Neural cell (in vitro differentiated cells): Measurements from ENCODE around the gene BNC2. TPM values are rescaled to one million over a fixed set of nuclear protein-coding genes. Genes with fewer than 3 reads are reported as not detected.

Source experiments
- H2AFZ ChIP-seq: fragments of 200-600, 300-800 bp; sonication (generic), shearing (Covaris generic); 2 replicates; pipeline ENCODE4 v1.6.0; 2014; ENCODE audit warnings: low read depth, mild to moderate bottlenecking, antibody characterized with exemption, low read length, moderate library complexity
- H3F3A ChIP-seq: fragments of 200-600 bp; shearing (Covaris generic); 2 replicates; pipeline ENCODE4 v1.6.1; 2016; ENCODE audit warnings: mild to moderate bottlenecking, moderate library complexity, mixed read lengths, antibody characterized with exemption, low read length; ENCODE audit not compliant: insufficient read depth, poor library complexity, severe bottlenecking
- H3K27ac ChIP-seq: fragments of 200-600, 300-800 bp; sonication (generic), shearing (Covaris generic); 2 replicates; pipeline ENCODE4 v1.5.1; 2014; ENCODE audit warnings: mild to moderate bottlenecking, low read length, moderate library complexity
- H3K27me3 ChIP-seq: fragments of 300-800, 200-600 bp; sonication (generic), shearing (Covaris generic); 2 replicates; pipeline ENCODE4 v1.6.0; 2014; ENCODE audit warnings: mild to moderate bottlenecking, low read depth, low read length, moderate library complexity; ENCODE audit not compliant: insufficient read depth
- H3K36me3 ChIP-seq: fragments of 300-800, 200-600 bp; sonication (generic), shearing (Covaris generic); 2 replicates; pipeline ENCODE4 v1.5.1; 2014; ENCODE audit warnings: mild to moderate bottlenecking, antibody characterized with exemption, low read length, moderate library complexity; ENCODE audit not compliant: insufficient read depth
- H3K4me2 ChIP-seq: fragments of 300-800, 200-600 bp; sonication (generic), shearing (Covaris generic); 2 replicates; pipeline ENCODE4 v1.6.0; 2014; ENCODE audit warnings: mild to moderate bottlenecking, low read length
- H3K4me3 ChIP-seq: fragments of 300-800, 200-600 bp; sonication (generic), shearing (Covaris generic); 2 replicates; pipeline ENCODE4 v1.5.1; 2014; ENCODE audit warnings: mild to moderate bottlenecking, low read length, moderate library complexity
- H3K79me2 ChIP-seq: fragments of 200-600 bp; shearing (Covaris generic); replicated peaks from 2 replicates; pipeline ENCODE4 v1.6.0; 2014; ENCODE audit warnings: mild to moderate bottlenecking, low read length, moderate library complexity; ENCODE audit not compliant: insufficient read depth
- H3K9ac ChIP-seq: fragments of 300-800, 200-600 bp; sonication (generic), shearing (Covaris generic); 2 replicates; pipeline ENCODE4 v1.6.1; 2016; ENCODE audit warnings: mild to moderate bottlenecking, low read length, mixed read lengths
- H3K9me2 ChIP-seq: fragments of 200-600 bp; shearing (Covaris generic); 2 replicates; pipeline ENCODE4 v1.6.1; 2016; ENCODE audit warnings: mild to moderate bottlenecking, low read length, mixed read lengths; ENCODE audit not compliant: insufficient read depth
- H3K9me3 ChIP-seq: fragments of 200-600, 300-800 bp; sonication (generic), shearing (Covaris generic); 2 replicates; pipeline ENCODE4 v1.6.1; 2016; ENCODE audit warnings: mild to moderate bottlenecking, mixed run types, low read length, moderate library complexity, mixed read lengths
- H4K20me1 ChIP-seq: fragments of 200-600 bp; shearing (Covaris generic); 2 replicates; pipeline ENCODE4 v1.6.1; 2016; ENCODE audit warnings: mild to moderate bottlenecking, mixed run types; ENCODE audit not compliant: insufficient read depth
- CTCF ChIP-seq: fragments of 450-650 bp; IDR thresholded peaks from 2 replicates; pipeline ENCODE4 v1.5.1; 2014; ENCODE audit warnings: antibody characterized with exemption, mild to moderate bottlenecking, moderate library complexity; ENCODE audit not compliant: poor library complexity, severe bottlenecking
- EP300 ChIP-seq: fragments of 450-650 bp; conservative IDR thresholded peaks from 2 replicates; pipeline ENCODE4 v1.6.1; 2014; ENCODE audit warnings: antibody characterized with exemption, mild to moderate bottlenecking, moderate library complexity; ENCODE audit not compliant: poor library complexity, severe bottlenecking
- EZH2 ChIP-seq: fragments of 200-600, 300-800 bp; shearing (Covaris generic), sonication (generic); IDR thresholded peaks from 2 replicates; pipeline ENCODE4 v1.6.1; 2014; ENCODE audit warnings: antibody characterized with exemption, low read length, borderline replicate concordance, mild to moderate bottlenecking; ENCODE audit not compliant: insufficient read depth, poor library complexity, severe bottlenecking
- MXI1 ChIP-seq: fragments of 450-650 bp; conservative IDR thresholded peaks from 2 replicates; pipeline ENCODE4 v1.6.1; 2014; ENCODE audit warnings: antibody characterized with exemption, mild to moderate bottlenecking; ENCODE audit not compliant: poor library complexity, severe bottlenecking
- POLR2AphosphoS5 ChIP-seq: IDR thresholded peaks from 2 replicates; pipeline ENCODE4 v1.6.1; 2012
- RAD21 ChIP-seq: fragments of 450-650 bp; conservative IDR thresholded peaks from 2 replicates; pipeline ENCODE4 v1.6.1; 2014; ENCODE audit warnings: antibody characterized with exemption, mild to moderate bottlenecking, moderate library complexity
- REST ChIP-seq: IDR thresholded peaks from 2 replicates; pipeline ENCODE4 v1.6.1; 2012; ENCODE audit warnings: borderline replicate concordance
- SMC3 ChIP-seq: fragments of 450-650 bp; conservative IDR thresholded peaks from 2 replicates; pipeline ENCODE4 v1.6.1; 2014; ENCODE audit warnings: antibody characterized with exemption, mild to moderate bottlenecking, moderate library complexity; ENCODE audit not compliant: poor library complexity
- TAF1 ChIP-seq: IDR thresholded peaks from 2 replicates; pipeline ENCODE4 v1.6.1; 2012; ENCODE audit warnings: low read depth
- polyA plus RNA-seq: library from polyadenylated mRNA; depleted of rRNA; stranded (reverse); fragments of >200 nt; gene quantifications from 2 replicates; pipeline ENCODE4 v1.2.3, GENCODE V29; 2014

The BNC2 gene
- polyA plus RNA-seq, 1 donor from 2014 or later, result 1.3 TPM

GRCh38 chr9:16846367-16846766 lies 24.1 kb downstream of the BNC2 start:
- Histone ChIP-seq H3K4me2 (no peak overlapping the region), H3K36me3 (no peaks in the 10 kb centered on the region), H3K27ac (no peak overlapping the region), H3K9ac (no peak overlapping the region), H3K27me3 (no peaks in the 10 kb centered on the region), H2AFZ (no peak overlapping the region), H3K79me2 (no peaks in the 10 kb centered on the region), H3K4me3 (no peak overlapping the region), H3K9me2 (no peaks in the 10 kb centered on the region), H3F3A (no peaks in the 10 kb centered on the region), H3K9me3 (no peaks in the 10 kb centered on the region), H4K20me1 (no peaks in the 10 kb centered on the region)
- TF ChIP-seq MXI1 (no peak), SMC3 (no peak), EZH2 (no peak), POLR2AphosphoS5 (no peak)

- Histone ChIP-seq H2AFZ (no peak overlapping the region), H3K4me2 (no peak overlapping the region), H3K27me3 (no peaks in the 10 kb centered on the region), H4K20me1 (no peaks in the 10 kb centered on the region), H3K36me3 (no peaks in the 10 kb centered on the region), H3K27ac (no peak overlapping the region), H3K9me3 (no peaks in the 10 kb centered on the region), H3K79me2 (no peaks in the 10 kb centered on the region), H3F3A (no peaks in the 10 kb centered on the region), H3K9me2 (no peaks in the 10 kb centered on the region), H3K9ac (no peak overlapping the region), H3K4me3 (no peak overlapping the region)
- no peak for TF ChIP-seq EP300
- TF ChIP-seq POLR2AphosphoS5, result no peak
- no peak for TF ChIP-seq TAF1
- no peak for TF ChIP-seq REST
- no peak for TF ChIP-seq MXI1
- no peak for TF ChIP-seq RAD21
- TF ChIP-seq SMC3, result no peak
- no peak for TF ChIP-seq EZH2
- no peak for TF ChIP-seq CTCF
These were observed 35.7 kb downstream of the BNC2 start for GRCh38 chr9:16834817-16835216.

- H3K4me3 ChIP-seq, result no peak overlapping the region
- no peaks in the 10 kb centered on the region for H3K79me2 ChIP-seq
- no peak overlapping the region for H2AFZ ChIP-seq
- H3K27me3 ChIP-seq, result no peaks in the 10 kb centered on the region
- H3K36me3 ChIP-seq, result no peaks in the 10 kb centered on the region
- no peak for TF ChIP-seq EZH2
- TF ChIP-seq SMC3, result no peak
- no peak for TF ChIP-seq REST
- no peak for TF ChIP-seq POLR2AphosphoS5
- no peak for TF ChIP-seq MXI1
- no peak for TF ChIP-seq RAD21
- TF ChIP-seq TAF1, result no peak
- no peak for TF ChIP-seq CTCF
- TF ChIP-seq EP300, result no peak
- no peaks in the 10 kb centered on the region for H3K9me3 ChIP-seq
- H3K9me2 ChIP-seq, result no peaks in the 10 kb centered on the region
- H3K9ac ChIP-seq, result no peak overlapping the region
- H3K4me2 ChIP-seq, result no peak overlapping the region
- H3K27ac ChIP-seq, result no peak overlapping the region
- H3F3A ChIP-seq, result no peaks in the 10 kb centered on the region
- no peaks in the 10 kb centered on the region for H4K20me1 ChIP-seq
These were observed 37.1 kb downstream of the BNC2 start for GRCh38 chr9:16833296-16833835.
